ENCODE results near the gene DCDC2B.
"Not testable (repeated sequence)": the region's sequence is repeated elsewhere in the genome, so short reads cannot be mapped to it uniquely, and the experiment has no call there.

The DCDC2B gene

DNA sequence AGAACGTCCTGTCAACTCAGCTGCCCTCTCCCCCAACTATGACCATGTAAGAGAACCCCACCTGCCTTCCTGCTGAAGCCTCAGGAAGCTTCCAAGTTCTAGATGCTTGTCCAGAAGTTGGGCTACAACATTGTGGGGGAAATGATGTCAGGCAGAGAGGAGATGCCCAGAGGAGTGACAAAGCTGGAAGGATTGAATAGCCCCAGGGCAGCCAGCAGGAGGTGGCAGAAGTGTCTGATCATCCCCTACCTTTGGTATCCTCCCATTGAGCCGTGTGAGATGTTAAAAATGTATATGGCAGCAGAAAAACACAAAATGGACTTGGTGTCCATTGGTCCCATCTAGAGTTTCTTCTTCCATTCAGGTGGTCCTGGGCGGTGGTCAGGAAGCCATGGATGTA, 19.9 kb downstream of the DCDC2B start:
- DNase-seq = no peak

DNA sequence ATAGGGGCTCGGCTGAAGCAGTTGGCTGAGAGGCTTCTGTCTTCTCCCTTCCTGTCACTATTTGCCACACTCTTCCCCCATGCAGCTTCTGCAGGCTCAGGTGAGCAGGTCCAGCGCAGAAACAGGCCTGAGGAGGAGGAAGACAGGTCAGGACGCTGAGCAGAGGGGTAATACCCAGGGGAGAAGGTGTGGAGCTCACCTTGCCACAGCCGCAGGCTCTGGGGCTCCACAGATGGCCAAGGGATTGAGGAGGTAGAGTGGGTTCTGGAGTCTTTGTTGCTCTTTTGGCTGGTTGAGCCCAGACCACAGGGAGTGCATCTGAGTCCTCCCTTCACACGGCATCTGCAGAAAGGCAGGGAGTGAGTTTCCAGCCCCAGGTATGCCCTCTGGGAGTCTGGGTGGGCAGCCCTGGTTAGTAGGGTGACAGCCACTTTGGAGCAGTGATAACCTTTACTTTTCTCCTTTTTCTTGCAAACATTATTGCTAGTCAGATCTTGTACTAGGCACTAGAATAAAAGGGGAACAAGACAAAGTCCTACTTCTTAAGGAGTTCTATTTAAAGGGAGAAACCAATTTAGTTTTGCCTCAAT, 23.0 kb downstream of the DCDC2B start:
- no peak for DNase-seq

- no peak for DNase-seq
These were observed 23.8 kb downstream of the DCDC2B start for GRCh38 chr1:32232558-32233304.

- no peak for DNase-seq
These were observed 25.9 kb downstream of the DCDC2B start for GRCh38 chr1:32234792-32235191.

- DNase-seq = peak; percentile 41
These were observed 30.4 kb downstream of the DCDC2B start for GRCh38 chr1:32239337-32239736.

GRCh38 chr1:32239790-32240139, 30.9 kb downstream of the DCDC2B start:
- DNase-seq = no peak

DNA sequence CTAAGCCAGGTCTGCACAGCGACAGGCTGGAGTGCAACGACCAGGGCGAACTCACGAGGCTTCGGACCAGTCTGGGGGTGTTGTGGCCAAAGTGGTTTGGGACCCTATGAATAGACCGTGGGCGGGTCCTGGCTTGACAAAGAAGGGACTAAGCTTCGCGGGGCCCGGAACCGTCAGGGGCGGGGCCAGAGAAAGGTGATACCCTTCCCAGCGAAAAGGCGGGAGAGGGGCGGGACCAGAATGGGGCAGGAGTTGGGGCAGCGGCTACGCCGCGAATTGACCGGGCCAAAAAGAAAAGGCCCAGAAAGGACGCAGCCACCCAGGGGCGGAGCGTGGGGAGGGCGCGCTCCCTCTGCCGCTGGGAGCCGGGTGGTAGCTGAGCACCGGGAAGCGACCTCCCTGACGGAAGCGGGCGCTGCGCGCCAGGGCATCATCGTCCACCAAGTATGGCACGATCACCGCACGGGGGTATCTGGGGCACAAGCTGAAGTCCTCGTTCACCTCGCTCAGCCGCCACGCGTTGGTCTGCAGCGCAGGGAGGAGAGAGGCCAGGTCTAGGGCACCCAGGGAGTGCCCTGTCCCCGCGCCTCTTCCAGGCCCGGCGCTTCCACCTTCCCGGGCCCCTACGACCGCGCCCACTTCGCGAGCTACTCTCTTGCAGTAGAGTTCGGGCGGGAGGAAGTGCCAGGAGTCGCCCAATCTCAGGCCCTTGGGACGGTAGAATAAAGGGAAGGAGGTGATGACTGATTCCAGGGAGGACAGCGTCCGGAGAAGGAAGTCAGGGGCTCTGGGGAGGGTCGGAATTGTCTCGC, 31.5 kb downstream of the DCDC2B start:
- peak; percentile 77 for DNase-seq

DNA sequence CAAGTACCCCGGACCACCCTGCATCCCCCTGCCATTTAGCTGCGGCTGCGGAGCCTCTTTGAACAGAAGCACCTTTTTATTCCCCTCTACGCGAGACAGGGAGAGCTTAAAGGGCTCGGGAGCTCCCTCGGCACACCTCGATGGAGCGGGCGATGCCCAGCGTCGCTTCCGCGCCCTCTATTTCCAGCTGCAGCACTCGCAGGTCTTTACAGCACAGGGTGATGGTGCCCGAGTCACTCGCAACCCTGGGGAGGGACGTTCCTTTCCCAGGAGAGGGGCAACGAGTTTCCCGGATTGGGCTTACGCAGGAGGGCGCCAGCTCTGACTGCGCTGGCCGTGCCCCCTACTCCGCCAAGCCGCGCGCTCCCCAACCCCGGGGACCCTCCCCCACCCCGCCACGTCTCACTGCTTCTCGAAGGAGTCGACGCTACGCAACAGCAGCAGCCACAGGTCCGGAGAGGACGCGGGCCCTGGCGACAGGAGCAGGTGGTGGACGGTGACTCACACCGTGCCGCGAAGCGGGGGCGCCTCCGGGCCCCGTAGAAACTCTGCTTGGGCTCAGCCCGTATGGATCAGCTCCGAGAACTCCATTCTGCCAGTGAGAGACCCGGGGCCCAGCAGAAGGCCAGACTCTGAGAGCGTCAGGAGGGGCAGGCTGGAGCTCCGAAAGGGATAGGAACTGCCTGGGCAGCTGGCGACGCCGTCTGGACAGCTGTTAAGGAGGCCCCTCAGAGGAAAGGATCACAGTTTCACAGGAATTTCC, 32.3 kb downstream of the DCDC2B start:
- peak; percentile 74 for DNase-seq

- peak; percentile 76 for DNase-seq
These were observed 33.5 kb downstream of the DCDC2B start for GRCh38 chr1:32242341-32242851.

DNA sequence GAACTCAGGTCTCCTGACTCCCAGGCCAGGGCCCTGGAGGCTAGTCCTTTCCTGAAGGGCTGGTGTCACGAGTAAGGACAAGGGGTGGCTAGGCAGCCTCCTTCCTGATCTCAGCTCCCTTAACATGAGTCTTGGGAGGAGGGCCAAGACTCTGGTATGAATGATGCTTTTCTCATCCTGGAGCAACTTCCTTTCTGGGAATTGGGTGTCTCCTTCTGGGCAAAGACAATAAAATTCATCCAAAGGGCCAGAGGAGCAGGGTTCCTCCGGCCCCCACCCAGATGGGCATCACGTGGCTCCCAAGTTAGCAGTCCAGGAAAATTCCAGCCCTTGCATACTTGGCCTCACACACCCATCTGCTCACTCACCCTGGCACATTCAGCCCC, 38.0 kb downstream of the DCDC2B start, which contains the start of gene FAM167B:
TSS of gene FAM167B (plus strand) at position 335 of the 386 bp plus-strand sequence. CDS start 200 bp downstream, outside the sequence.
- DNase-seq = no peak

DNA sequence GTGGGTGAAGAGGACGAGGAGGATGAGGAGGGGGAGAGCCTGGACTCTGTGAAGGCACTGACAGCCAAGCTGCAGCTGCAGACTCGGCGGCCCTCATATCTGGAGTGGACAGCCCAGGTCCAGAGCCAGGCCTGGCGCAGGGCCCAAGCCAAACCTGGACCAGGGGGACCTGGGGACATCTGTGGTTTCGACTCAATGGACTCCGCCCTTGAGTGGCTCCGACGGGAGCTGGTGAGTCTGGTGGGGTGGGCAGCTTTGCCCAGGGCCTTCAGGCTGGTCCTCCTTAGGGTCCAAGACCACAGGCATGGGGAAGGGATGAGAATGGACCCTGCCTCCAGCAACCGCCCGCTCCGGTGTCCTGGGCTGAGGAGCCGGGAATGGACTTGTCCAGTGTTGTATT, 38.6 kb downstream of the DCDC2B start:
- DNase-seq = no peak

DNA sequence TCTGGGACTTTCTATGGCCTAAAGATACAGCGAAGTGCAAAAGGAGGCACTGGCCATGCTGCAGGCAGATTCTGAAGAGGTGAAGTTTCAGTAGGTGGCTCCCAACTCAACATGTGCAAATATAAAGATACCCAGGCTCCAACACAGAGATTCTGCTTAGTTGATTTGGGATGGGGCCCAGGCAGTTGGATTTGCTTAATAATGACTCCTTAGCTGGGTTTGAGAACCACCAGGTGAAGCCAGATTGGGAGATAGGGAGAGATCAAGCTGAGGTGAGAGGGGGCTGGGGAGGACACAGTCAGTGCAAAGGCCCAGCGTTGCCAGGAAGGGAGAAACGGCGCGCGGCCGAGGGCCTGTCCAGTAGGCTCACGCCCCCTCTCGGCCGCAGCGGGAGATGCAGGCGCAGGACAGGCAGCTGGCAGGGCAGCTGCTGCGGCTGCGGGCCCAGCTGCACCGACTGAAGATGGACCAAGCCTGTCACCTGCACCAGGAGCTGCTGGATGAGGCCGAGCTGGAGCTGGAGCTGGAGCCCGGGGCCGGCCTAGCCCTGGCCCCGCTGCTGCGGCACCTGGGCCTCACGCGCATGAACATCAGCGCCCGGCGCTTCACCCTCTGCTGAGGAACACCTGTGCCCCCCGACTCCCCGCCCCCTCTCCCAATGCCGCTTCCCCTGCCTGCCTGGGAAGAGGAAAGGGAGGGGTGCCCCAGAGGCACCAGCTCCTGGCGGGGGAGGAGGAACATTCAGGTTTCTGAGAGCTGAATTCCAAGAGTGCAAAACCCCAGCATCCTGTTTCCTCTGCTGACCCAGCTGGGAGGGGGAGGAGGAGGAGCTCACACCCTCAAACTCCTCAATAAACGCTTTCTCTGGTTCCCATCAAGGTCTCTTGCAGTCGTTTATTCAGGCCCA, 39.3 kb downstream of the DCDC2B start:
- peak; percentile 97 for DNase-seq

DNA sequence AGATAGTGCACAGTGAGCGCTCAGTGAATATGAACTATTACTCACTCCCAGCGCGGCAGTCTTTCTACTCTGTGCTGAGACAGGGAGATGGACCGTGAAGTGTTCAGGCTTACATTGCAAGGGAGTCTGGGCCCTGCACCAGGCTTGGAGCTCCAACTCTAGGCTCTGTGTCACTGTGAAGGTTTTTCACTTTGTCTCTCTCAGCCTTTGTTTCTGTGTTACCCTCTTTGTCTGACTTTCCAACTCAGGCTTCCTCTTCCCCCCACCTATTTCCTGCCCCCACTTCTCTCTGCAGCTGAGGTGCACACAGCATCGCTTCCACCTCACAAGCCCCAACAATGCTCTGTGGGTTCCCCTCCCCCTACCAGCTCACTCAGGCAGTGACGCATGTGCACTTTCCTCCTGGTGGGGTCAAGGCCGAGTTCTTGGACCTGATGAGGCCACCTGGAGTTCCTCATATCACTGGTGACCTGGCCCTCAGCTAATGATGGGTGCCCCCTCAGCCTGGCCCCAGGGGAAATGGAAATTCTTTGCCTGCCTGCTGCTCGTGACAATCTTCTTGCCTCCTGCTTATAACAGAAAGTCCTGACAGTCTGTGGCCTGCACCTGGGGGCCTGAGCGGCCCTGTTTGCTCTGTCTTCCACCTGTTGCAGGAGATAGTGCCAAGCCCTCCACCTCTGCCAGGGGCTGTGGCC, 41.1 kb downstream of the DCDC2B start:
- DNase-seq = peak; percentile 95

GRCh38 chr1:32250893-32251716, 42.2 kb downstream of the DCDC2B start, which contains the start of gene LCK:
TSS of gene LCK (plus strand) at chr1:32251265. CDS start at chr1:32274330, 23,065 bp downstream.
- DNase-seq = no peak

DNA sequence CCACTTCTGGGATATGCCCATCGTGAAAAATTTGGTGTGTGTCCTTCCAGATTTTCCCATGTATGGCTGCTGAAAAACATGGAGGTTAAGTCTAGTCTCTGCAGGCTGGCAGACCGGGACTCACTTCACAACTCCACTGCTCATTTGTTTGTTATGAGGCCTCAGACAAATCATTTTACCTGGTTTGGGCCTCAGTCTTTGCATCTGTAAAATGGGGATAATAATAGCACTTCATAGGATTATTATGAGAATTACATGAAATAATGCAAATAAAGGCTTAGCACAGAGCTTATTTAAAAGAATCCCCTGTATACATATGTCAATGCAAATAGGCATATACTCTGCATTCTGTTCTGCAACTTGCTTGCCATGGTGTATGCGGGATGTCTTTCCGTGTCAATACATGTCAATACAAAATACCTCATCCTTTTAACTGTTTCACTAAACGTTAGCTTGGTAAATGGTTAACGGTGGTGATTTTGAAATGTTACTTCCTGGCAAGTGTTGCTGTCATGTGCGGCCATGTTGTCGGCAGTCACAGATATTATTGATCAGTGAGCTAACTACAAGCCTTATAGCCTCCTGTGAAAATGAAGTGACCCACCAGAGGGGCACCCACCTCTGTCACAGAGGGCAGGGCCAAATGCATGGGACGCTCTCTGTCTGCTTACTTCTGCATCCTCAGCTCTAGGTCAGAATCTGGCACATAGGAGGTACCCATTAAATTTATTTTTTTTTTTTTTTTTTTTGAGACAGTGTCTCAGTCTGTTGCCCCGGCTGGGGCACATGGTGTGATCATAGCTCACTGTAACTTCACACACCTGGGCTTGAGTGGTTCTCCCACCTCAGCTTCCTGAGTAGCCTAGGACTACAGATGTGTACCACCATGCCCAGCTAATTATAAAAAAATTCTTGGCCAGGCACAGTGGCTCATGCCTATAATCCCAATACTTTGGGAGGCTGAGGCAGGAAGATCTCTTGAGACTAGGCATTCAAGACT, 46.5 kb downstream of the DCDC2B start:
- DNase-seq = no peak

- no peak for DNase-seq
These were observed 47.8 kb downstream of the DCDC2B start for GRCh38 chr1:32256473-32257226.

- no peak for DNase-seq
These were observed 48.3 kb downstream of the DCDC2B start for GRCh38 chr1:32257227-32257508.

GRCh38 chr1:32263236-32263593, 54.3 kb downstream of the DCDC2B start:
- not testable (repeated sequence) for DNase-seq
